A673 (cell line): Measurements from ENCODE around the gene PPFIBP1. TPM values are rescaled to one million over a fixed set of nuclear protein-coding genes. Genes with fewer than 3 reads are reported as not detected.

Source experiments
- BruUV-seq: library from RNA; stranded (reverse); fragments of 400-500 nt; replicated peaks from 2 replicates; lab custom pipeline; 2021; lab: Mats Ljungman, UMichigan
- CTCF ChIA-PET: fragments of 300-600 bp; sonication (Branson Sonifier 250); formaldehyde crosslinking; loops from one replicate; lab custom pipeline; 2022; ENCODE audit warnings: antibody characterized with exemption; lab: Charles Lee
- POLR2A ChIA-PET: fragments of 300-600 bp; sonication (Branson Sonifier 250); formaldehyde crosslinking; loops from one replicate; lab custom pipeline; 2022; ENCODE audit warnings: antibody characterized with exemption; ENCODE audit not compliant: low non-redundant PET; lab: Charles Lee
- DNase-seq: peaks from one replicate; pipeline ENCODE4 v3.0.0-alpha.2; 2015; ENCODE audit warnings: low spot score
- H3K27ac ChIP-seq: fragments of 200-600 bp; sonication (generic); 2 replicates; pipeline ENCODE4 v1.5.1; 2016; ENCODE audit warnings: mixed run types, low read depth, mild to moderate bottlenecking, mixed read lengths, antibody characterized with exemption, low read length; ENCODE audit not compliant: poor library complexity, severe bottlenecking
- H3K27me3 ChIP-seq: fragments of 200-600 bp; sonication (generic); replicated peaks from 2 replicates; pipeline ENCODE4 v1.6.1; 2017; ENCODE audit warnings: mixed run types, low read depth, mild to moderate bottlenecking, mixed read lengths, antibody characterized with exemption, low read length; ENCODE audit not compliant: insufficient read depth, poor library complexity
- H3K36me3 ChIP-seq: fragments of 200-600 bp; sonication (generic); 2 replicates; pipeline ENCODE4 v1.6.1; 2016; ENCODE audit warnings: mixed run types, mild to moderate bottlenecking, mixed read lengths, antibody characterized with exemption, low read length; ENCODE audit not compliant: insufficient read depth, poor library complexity, severe bottlenecking
- H3K4me1 ChIP-seq: fragments of 200-600 bp; sonication (generic); 2 replicates; pipeline ENCODE4 v1.6.1; 2017; ENCODE audit warnings: mixed run types, mild to moderate bottlenecking, mixed read lengths, antibody characterized with exemption, low read length; ENCODE audit not compliant: insufficient read depth, poor library complexity, severe bottlenecking
- H3K4me3 ChIP-seq: fragments of 200-600 bp; sonication (generic); 2 replicates; pipeline ENCODE4 v1.5.1; 2016; ENCODE audit warnings: low read depth, mixed run types, mild to moderate bottlenecking, mixed read lengths, low read length; ENCODE audit not compliant: poor library complexity, severe bottlenecking
- H3K9me3 ChIP-seq: fragments of 200-600 bp; sonication (generic); 2 replicates; pipeline ENCODE4 v1.6.1; 2016; ENCODE audit warnings: mixed run types, low read depth, mild to moderate bottlenecking, mixed read lengths, antibody characterized with exemption, low read length; ENCODE audit not compliant: poor library complexity, severe bottlenecking
- EZH2 ChIP-seq: fragments of 200-600 bp; sonication (generic); IDR thresholded peaks from 2 replicates; pipeline ENCODE4 v1.6.1; 2017; ENCODE audit warnings: borderline replicate concordance, low read depth, mild to moderate bottlenecking, mixed read lengths, antibody characterized with exemption, low read length; ENCODE audit not compliant: poor library complexity, severe bottlenecking
- intact Hi-C: fragments of 100-400 bp; cut with micrococcal nuclease; formaldehyde crosslinking; loops from one replicate; pipeline ENCODE4 v1.10.0; 2022; ENCODE audit not compliant: unreplicated experiment
- total RNA-seq: library from RNA; stranded (reverse); gene quantifications from 2 replicates; pipeline ENCODE4 v1.2.3, GENCODE V29; 2021
- TF ChIP-seq, protein P1 (sequence below): fragments of 300-800, 200-600 bp; sonication (generic); conservative IDR thresholded peaks from 2 replicates; pipeline ENCODE4 v1.5.1; 2017; ENCODE audit warnings: low read depth, mild to moderate bottlenecking, antibody characterized with exemption, low read length, moderate library complexity, mixed read lengths

Gene PPFIBP1
- total RNA-seq, 1 experiment from 2014 or later, result 41.2 TPM

- peaks cover 65% of the 10 kb centered on the region for H3K4me1 ChIP-seq
Observed at GRCh38 chr12:27616356-27617142, 92.5 kb downstream of the PPFIBP1 start.

DNA sequence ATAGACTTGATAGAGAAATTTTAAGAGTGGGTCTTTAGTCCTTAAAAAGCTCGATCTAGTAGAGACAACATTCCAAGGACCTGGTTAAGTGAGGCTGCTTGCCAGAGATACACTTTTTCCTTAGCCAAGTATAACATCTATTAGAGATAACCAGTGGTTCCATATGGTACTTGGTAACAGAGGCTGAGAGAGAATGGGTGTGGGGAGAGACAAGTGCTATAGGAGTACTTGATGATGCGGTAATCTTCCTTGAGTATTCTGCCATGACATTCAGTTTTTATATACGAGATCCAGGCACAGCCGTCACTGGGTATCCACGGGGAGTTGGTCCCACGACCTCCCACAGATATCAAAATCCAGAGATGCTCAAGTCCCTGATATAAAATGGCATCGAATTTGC, 94.8 kb downstream of the PPFIBP1 start:
- intact Hi-C loops, result loop anchor here (5.0 kb wide), 1 partner anchor 97 kb away; the partner anchor contains the start of gene PPFIBP1
- CTCF ChIA-PET, result no interaction called here

More at GRCh38 chr12:27616356-27617142, 92.5 kb downstream of the PPFIBP1 start:
- no peak for TF ChIP-seq EZH2
- TF ChIP-seq, protein P1, sequence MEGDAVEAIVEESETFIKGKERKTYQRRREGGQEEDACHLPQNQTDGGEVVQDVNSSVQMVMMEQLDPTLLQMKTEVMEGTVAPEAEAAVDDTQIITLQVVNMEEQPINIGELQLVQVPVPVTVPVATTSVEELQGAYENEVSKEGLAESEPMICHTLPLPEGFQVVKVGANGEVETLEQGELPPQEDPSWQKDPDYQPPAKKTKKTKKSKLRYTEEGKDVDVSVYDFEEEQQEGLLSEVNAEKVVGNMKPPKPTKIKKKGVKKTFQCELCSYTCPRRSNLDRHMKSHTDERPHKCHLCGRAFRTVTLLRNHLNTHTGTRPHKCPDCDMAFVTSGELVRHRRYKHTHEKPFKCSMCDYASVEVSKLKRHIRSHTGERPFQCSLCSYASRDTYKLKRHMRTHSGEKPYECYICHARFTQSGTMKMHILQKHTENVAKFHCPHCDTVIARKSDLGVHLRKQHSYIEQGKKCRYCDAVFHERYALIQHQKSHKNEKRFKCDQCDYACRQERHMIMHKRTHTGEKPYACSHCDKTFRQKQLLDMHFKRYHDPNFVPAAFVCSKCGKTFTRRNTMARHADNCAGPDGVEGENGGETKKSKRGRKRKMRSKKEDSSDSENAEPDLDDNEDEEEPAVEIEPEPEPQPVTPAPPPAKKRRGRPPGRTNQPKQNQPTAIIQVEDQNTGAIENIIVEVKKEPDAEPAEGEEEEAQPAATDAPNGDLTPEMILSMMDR, result no peak
- H3K27ac ChIP-seq, result no peak overlapping the region
- no peaks in the 10 kb centered on the region for H3K27me3 ChIP-seq
- H3K9me3 ChIP-seq, result no peaks in the 10 kb centered on the region
- ChIA-PET CTCF (no interaction called here), POLR2A (no interaction called here)
- no peaks in the 10 kb centered on the region for H3K36me3 ChIP-seq
- BruUV-seq, result no TSS peak
- peak; percentile 89 for DNase-seq
- intact Hi-C loops, result loop anchor here (5.0 kb wide), 1 partner anchor 94 kb away; the partner anchor contains the start of gene PPFIBP1
- no peak overlapping the region for H3K4me3 ChIP-seq

GRCh38 chr12:27619308-27619707, 95.3 kb downstream of the PPFIBP1 start:
- no peaks in the 10 kb centered on the region for H3K9me3 ChIP-seq
- no peak overlapping the region for H3K4me3 ChIP-seq
- CTCF ChIA-PET, result no interaction called here
- H3K4me1 ChIP-seq, result peaks cover 65% of the 10 kb centered on the region
- no peaks in the 10 kb centered on the region for H3K27me3 ChIP-seq
- peak overlapping the region; percentile 17 for H3K27ac ChIP-seq
- no peaks in the 10 kb centered on the region for H3K36me3 ChIP-seq
- POLR2A ChIA-PET, result no interaction called here
- no peak for TF ChIP-seq EZH2
- TF ChIP-seq, protein P1, result no peak
- BruUV-seq, result no TSS peak
- DNase-seq, result peak; percentile 87
- intact Hi-C loops, result loop anchor here (5.0 kb wide), 1 partner anchor 97 kb away; the partner anchor contains the start of gene PPFIBP1

More for the DNA sequence above, 94.8 kb downstream of the PPFIBP1 start:
- Histone ChIP-seq H3K27me3 (no peaks in the 10 kb centered on the region), H3K36me3 (no peaks in the 10 kb centered on the region), H3K9me3 (no peaks in the 10 kb centered on the region), H3K4me1 (peaks cover 65% of the 10 kb centered on the region), H3K4me3 (no peak overlapping the region), H3K27ac (peak overlapping the region; percentile 17)
- DNase-seq, result peak; percentile 60
- POLR2A ChIA-PET, result no interaction called here
- TF ChIP-seq, protein P1, result no peak
- TF ChIP-seq EZH2, result no peak
- no TSS peak for BruUV-seq
